ENCODE results near the gene CACNG3. TPM values are rescaled to one million over a fixed set of nuclear protein-coding genes. Genes with fewer than 3 reads are reported as not detected.

The CACNG3 gene
- total and polyA plus RNA-seq, 4 experiments from 2014 or later: not detected

DNA sequence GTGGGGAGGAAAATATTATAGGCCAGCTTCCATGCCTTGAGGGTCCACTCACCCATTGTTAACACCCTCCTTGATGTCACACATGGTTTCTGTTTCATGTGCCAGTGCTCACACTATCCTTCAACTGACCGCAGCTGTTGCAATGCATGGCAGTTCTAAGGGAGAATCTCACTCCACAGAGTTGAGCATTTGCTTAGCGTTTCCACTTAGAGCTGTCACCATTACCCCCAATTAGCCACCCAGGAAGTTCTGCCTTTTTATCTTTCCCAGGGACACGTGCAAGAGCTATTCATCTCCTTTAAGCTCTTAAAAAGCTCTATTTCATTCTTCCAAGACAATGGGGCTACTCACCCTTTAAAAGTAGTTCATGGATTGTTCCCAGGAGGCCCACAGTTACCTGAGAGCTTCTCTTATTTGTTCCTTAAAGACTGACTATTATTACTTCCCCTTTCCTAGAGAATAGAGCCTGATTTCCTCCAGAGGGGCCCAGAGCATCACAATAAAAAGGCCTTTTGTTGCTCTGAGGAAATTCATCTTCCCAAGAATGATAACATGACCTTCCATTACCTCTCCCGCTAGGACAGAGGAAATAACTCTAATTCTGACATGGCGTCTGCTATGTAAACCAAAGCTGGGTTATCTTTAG, 126.8 kb downstream of the CACNG3 start:
- Histone ChIP-seq H3K27me3 (ENCODE audit: insufficient read depth, low read length) (no peaks in the 10 kb centered on the region), H3K27ac (ENCODE audit: low read depth, low read length) (no peak overlapping the region), H3K36me3 (ENCODE audit: insufficient read depth, low read length) (no peaks in the 10 kb centered on the region), H3K4me1 (ENCODE audit: insufficient read depth, low read length) (no peaks in the 10 kb centered on the region), H3K9me3 (ENCODE audit: control insufficient read depth in 1 of 2, low read length in 2 of 2) (peaks cover 0 to 9% of the 10 kb centered on the region in 2 donors), H3K4me3 (ENCODE audit: low read length in 2 of 2) (no peak overlapping the region)
- Mint-ChIP-seq H3K4me3 (no peak overlapping the region), H3K9me3 (peaks cover 6 to 55% (median 38%) of the 10 kb centered on the region in 8 donors), H3K27ac (no peak overlapping the region), H3K4me1 (no peaks in the 10 kb centered on the region), H3K27me3 (peaks cover 5 to 6% of the 10 kb centered on the region in 2 donors), H3K36me3 (peaks cover 0 to 2% of the 10 kb centered on the region in 2 donors)
- ChIA-PET CTCF (ENCODE audit: partially characterized antibody) (interaction anchor here (0.7 kb wide), 1 partner anchor 10 kb away, joined by 3 read pairs; no protein-coding TSS in a partner anchor), POLR2A (ENCODE audit: partially characterized antibody) (no interaction called here)
- no peak for DNase-seq
- intact Hi-C loops (cut with micrococcal nuclease): no loop called here

GRCh38 chr16:24394341-24394740, 138.2 kb downstream of the CACNG3 start:
- Mint-ChIP-seq H3K4me1 (no peaks in the 10 kb centered on the region), H3K27me3 (peaks cover 20 to 27% of the 10 kb centered on the region in 2 donors), H3K27ac (no peak overlapping the region), H3K9me3 (peaks cover 0 to 6% (median 1%) of the 10 kb centered on the region in 8 donors), H3K36me3 (no peaks in the 10 kb centered on the region), H3K4me3 (no peak overlapping the region)
- ChIA-PET CTCF (ENCODE audit: partially characterized antibody) (no interaction called here), POLR2A (ENCODE audit: partially characterized antibody) (no interaction called here)
- Histone ChIP-seq H3K4me1 (ENCODE audit: insufficient read depth, low read length) (no peaks in the 10 kb centered on the region), H3K27ac (ENCODE audit: low read depth, low read length) (no peak overlapping the region), H3K36me3 (ENCODE audit: insufficient read depth, low read length) (no peaks in the 10 kb centered on the region), H3K9me3 (ENCODE audit: control insufficient read depth in 1 of 2, low read length in 2 of 2) (no peaks in the 10 kb centered on the region), H3K4me3 (ENCODE audit: low read length in 2 of 2) (no peak overlapping the region), H3K27me3 (ENCODE audit: insufficient read depth, low read length) (no peaks in the 10 kb centered on the region)
- DNase-seq: no peak
- intact Hi-C loops (cut with micrococcal nuclease): no loop called here

DNA sequence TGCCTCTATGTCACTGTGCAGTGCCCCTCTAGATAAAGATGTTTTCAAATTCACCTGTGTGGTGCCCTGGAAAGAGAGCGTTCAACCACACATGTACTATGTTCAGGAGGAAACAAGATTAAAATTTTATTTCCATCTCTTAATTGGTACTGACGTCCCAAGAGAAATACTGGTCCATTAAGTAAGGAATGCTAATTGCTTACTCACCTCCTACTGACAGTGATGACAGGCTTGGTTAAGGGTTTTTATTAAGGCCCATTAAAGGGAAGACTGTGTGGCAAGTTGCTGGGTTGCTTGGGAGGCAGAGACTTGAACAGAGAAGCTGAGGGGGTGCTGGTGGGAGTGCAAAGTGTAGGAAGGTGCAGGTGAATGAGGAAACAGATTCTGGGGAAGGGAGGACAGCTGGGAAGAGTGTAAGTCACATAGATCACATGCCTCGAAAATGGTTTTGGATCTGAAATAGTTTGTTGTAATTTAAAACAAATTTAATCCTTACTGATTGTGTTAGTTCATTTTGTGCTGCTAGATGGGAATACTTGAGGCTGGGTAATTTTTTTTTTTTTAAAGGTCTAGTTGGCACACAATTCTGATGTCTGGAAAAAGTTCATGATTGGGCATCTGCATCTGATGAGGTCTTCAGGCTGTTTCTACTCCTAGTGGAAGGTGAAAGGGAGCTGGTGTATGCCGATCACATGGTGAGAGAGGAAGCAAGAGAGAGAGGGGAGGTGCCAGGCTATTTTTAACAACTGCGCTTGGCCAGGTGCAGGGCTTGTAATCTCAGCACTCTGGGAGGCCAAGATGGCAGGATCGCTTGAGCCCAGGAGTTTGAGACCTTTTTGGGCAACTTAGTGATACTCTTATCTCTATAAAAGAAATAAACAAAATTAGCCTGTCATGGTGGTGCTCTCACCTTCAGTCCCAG, 140.5 kb downstream of the CACNG3 start:
- no peak overlapping the region for H3K27ac Mint-ChIP-seq
- ChIA-PET POLR2A (ENCODE audit: partially characterized antibody) (no interaction called here), CTCF (ENCODE audit: partially characterized antibody) (no interaction called here)
- H3K4me1 Mint-ChIP-seq: no peaks in the 10 kb centered on the region
- no peak overlapping the region for H3K4me3 Mint-ChIP-seq
- intact Hi-C loops (cut with micrococcal nuclease): no loop called here
- H3K36me3 Mint-ChIP-seq: no peaks in the 10 kb centered on the region
- Histone ChIP-seq H3K27me3 (ENCODE audit: insufficient read depth, low read length) (no peaks in the 10 kb centered on the region), H3K36me3 (ENCODE audit: insufficient read depth, low read length) (no peaks in the 10 kb centered on the region), H3K27ac (ENCODE audit: low read depth, low read length) (no peak overlapping the region), H3K9me3 (ENCODE audit: control insufficient read depth in 1 of 2, low read length in 2 of 2) (no peaks in the 10 kb centered on the region), H3K4me1 (ENCODE audit: insufficient read depth, low read length) (no peaks in the 10 kb centered on the region), H3K4me3 (ENCODE audit: low read length in 2 of 2) (no peak overlapping the region)
- H3K9me3 Mint-ChIP-seq: peaks cover 0 to 12% (median 3%) of the 10 kb centered on the region in 8 donors
- DNase-seq: no peak
- peaks cover 25 to 33% of the 10 kb centered on the region in 2 donors for H3K27me3 Mint-ChIP-seq

DNA sequence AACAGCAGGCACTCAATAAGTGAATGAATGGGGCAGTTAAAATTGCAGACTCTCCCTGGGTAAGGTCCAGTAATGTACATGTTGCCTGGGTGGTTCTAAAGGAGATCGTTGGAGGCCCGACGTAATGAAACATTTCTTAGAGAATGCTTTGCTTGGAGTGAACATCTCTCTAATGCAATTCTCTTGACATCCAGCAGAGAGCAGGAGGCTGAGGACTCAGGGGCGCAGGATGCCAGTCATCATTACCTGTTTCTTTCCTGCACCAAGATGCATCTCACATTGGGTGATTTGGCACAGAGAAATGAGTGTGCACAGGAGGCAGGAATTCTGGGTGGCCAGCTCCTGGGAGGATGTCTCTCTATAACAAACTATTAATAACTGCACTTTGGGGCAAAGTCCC, 152.9 kb downstream of the CACNG3 start:
- H3K36me3 Mint-ChIP-seq: no peaks in the 10 kb centered on the region
- H3K27me3 ChIP-seq (ENCODE audit: insufficient read depth, low read length): no peaks in the 10 kb centered on the region
- no peaks in the 10 kb centered on the region for H3K9me3 ChIP-seq (ENCODE audit: control insufficient read depth in 1 of 2, low read length in 2 of 2)
- no peak overlapping the region for H3K4me3 ChIP-seq (ENCODE audit: low read length in 2 of 2)
- ChIA-PET CTCF (ENCODE audit: partially characterized antibody) (no interaction called here), POLR2A (ENCODE audit: partially characterized antibody) (no interaction called here)
- intact Hi-C loops (cut with micrococcal nuclease): no loop called here
- H3K27me3 Mint-ChIP-seq: peaks cover 7 to 12% of the 10 kb centered on the region in 2 donors
- no peak overlapping the region for H3K27ac Mint-ChIP-seq
- no peaks in the 10 kb centered on the region for H3K4me1 ChIP-seq (ENCODE audit: insufficient read depth, low read length)
- H3K9me3 Mint-ChIP-seq: peaks cover 0 to 5% (median under 1%) of the 10 kb centered on the region in 8 donors
- no peaks in the 10 kb centered on the region for H3K4me1 Mint-ChIP-seq
- H3K27ac ChIP-seq (ENCODE audit: low read depth, low read length): no peak overlapping the region
- no peaks in the 10 kb centered on the region for H3K36me3 ChIP-seq (ENCODE audit: insufficient read depth, low read length)
- H3K4me3 Mint-ChIP-seq: no peak overlapping the region
- DNase-seq: no peak
